Esophagus muscularis mucosa (tissue), 3 donors: ENCODE results near the gene MBD1.

Source experiments
- POLR2A ChIP-seq: fragments of 450-650 bp; IDR thresholded peaks from one replicate; pipeline ENCODE4 v1.6.1; 2017; ENCODE audit warnings: antibody characterized with exemption, moderate library complexity, mild to moderate bottlenecking, low read depth
- POLR2AphosphoS5 ChIP-seq, 2 donors: sonication (generic); formaldehyde crosslinking; IDR thresholded peaks; one replicate each; pipeline ENCODE4 v1.6.1; 2017; ENCODE audit warnings: antibody characterized with exemption in 2 of 2
- TF ChIP-seq, protein P1 (sequence below), 3 experiments: fragments of 200-600 bp in 2 of 3; fragments of 450-650 bp in 1 of 3; sonication (generic) in 2 of 3; IDR thresholded peaks; one replicate each; pipeline ENCODE4 v1.5.1; 2017 to 2019; ENCODE audit warnings: antibody characterized with exemption in 3 of 3, mild to moderate bottlenecking in 2 of 3, moderate library complexity in 1 of 3

DNA sequence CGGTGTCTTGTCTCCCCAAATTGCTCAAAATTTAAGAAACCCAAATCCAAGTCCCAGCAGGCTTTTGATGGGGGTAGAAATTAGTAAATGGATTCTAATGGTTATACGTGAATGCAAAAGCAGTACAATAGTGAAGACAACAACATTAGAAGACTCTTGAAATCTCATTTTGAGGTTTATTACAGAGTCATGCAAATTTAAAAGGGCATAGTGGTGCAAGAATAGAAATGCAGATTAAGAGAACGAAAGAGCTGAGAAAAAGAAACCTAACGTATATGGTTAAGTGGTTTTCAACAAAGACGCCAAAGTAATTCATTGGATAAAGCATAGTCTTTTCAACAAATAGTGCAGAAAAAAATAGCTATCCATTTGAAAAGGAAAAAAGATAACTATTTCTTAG lies 39.4 kb upstream of the MBD1 start:
- TF ChIP-seq POLR2A, result no peak
- TF ChIP-seq, protein P1, sequence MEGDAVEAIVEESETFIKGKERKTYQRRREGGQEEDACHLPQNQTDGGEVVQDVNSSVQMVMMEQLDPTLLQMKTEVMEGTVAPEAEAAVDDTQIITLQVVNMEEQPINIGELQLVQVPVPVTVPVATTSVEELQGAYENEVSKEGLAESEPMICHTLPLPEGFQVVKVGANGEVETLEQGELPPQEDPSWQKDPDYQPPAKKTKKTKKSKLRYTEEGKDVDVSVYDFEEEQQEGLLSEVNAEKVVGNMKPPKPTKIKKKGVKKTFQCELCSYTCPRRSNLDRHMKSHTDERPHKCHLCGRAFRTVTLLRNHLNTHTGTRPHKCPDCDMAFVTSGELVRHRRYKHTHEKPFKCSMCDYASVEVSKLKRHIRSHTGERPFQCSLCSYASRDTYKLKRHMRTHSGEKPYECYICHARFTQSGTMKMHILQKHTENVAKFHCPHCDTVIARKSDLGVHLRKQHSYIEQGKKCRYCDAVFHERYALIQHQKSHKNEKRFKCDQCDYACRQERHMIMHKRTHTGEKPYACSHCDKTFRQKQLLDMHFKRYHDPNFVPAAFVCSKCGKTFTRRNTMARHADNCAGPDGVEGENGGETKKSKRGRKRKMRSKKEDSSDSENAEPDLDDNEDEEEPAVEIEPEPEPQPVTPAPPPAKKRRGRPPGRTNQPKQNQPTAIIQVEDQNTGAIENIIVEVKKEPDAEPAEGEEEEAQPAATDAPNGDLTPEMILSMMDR (IDR thresholded peaks at IDR 0.05), result no peak
- TF ChIP-seq POLR2AphosphoS5 (IDR thresholded peaks at IDR 0.05), result no peak
